Measurements from ENCODE around the gene GLTP.
"Not testable (repeated sequence)": the region's sequence is repeated elsewhere in the genome, so short reads cannot be mapped to it uniquely, and the experiment has no call there.

GLTP gene, protein sequence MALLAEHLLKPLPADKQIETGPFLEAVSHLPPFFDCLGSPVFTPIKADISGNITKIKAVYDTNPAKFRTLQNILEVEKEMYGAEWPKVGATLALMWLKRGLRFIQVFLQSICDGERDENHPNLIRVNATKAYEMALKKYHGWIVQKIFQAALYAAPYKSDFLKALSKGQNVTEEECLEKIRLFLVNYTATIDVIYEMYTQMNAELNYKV

DNA sequence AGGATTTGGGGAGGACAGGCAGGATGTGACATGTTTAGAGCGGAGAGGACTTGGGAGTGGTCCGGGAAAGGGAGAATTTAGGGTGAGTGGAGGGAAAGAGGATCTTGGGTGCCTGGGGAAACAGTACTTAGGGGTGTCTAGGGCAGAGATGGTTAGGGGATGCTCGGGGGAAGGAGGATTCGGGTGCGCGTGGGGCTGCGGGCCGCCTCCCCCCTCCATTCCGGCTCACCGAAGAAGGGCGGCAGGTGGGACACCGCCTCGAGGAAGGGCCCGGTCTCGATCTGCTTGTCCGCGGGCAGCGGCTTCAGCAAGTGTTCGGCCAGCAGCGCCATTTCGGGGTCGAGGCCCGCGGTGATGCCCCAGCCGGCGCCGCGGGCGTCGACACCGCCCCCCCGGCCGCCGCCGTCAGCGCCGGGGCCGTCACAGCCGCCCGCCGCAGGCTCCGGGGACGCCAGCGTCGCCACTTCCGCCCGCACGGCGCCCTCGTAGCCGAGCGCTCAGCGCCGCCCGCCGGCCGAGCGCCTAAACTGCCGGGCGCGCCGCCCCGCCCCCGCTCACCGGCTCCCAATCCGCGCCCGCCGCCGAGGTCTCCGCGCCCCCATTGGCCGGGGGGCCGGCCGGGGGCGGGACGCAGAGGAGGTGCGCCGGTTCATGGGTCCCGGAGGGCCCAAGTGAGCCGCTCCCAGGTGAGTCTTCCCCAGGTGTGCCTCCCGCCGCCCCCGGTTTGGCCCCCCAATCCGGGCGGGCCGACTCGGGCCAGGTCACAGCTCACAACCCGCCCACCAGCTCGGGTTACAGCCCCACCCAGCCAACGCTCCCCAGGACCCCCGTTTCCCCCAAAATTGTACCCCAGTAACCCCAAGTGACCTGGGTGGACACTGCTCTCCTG, at the start of gene GLTP:
Gene GLTP, minus strand, starts transcription at position 499 of the 889 bp plus-strand sequence. Its CDS starts 167 bp downstream, at position 332.
- Histone ChIP-seq H3K4me1 (ENCODE audit: low read length) (peaks cover 21% of the 10 kb centered on the region), H3F3A (ENCODE audit: insufficient read depth, low read length) (peaks cover 11% of the 10 kb centered on the region), H3K9me2 (replicated peaks; ENCODE audit: insufficient read depth, low read length) (no peaks in the 10 kb centered on the region), H3K4me2 (ENCODE audit: low read depth, low read length) (peak within 1 kb of the TSS; percentile 79), H3K9me3 (replicated peaks; ENCODE audit: insufficient read depth, low read length) (no peaks in the 10 kb centered on the region), H3K9ac (ENCODE audit: low read length) (peak within 1 kb of the TSS; percentile 60), H3K4me3 (ENCODE audit: low read length) (peak within 1 kb of the TSS; percentile 79), H3K36me3 (replicated peaks; ENCODE audit: insufficient read depth, low read length) (no peaks in the 10 kb centered on the region), H3K79me2 (ENCODE audit: low read length) (peaks cover 31% of the 10 kb centered on the region), H2AFZ (ENCODE audit: low read length) (peak within 1 kb of the TSS; percentile 53), H4K20me1 (ENCODE audit: insufficient read depth, low read length) (no peaks in the 10 kb centered on the region), H3K27me3 (replicated peaks; ENCODE audit: insufficient read depth, low read length) (no peaks in the 10 kb centered on the region), H3K27ac (ENCODE audit: low read length) (no peak within 1 kb of the TSS)
- DNase-seq, result peak; percentile 76
- no peak for TF ChIP-seq CTCF (IDR thresholded peaks at IDR 0.05; ENCODE audit: low read length)

DNA sequence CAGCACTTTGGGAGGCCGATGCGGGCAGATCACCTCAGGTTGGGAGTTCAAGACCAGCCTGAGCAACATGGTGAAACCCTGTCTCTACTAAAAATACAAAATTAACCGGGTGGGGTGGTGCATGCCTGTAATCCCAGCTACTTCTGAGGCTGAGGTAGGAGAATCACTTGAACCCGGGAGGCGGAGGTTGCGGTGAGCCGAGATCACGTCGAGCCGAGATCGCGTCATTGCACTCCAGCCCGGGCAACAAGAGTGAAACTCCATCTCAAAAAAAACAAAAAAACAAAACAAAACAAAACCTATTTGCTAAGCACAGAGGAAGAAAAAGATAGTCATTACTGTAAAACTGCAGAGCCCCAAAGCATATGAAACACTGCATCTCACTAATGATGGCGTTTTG, 49.0 kb upstream of the GLTP start:
- H3K4me1 ChIP-seq (ENCODE audit: low read length); H4K20me1 ChIP-seq (ENCODE audit: insufficient read depth, low read length); H3K27me3 ChIP-seq (replicated peaks; ENCODE audit: insufficient read depth, low read length); H3K36me3 ChIP-seq (replicated peaks; ENCODE audit: insufficient read depth, low read length); H3K9me3 ChIP-seq (replicated peaks; ENCODE audit: insufficient read depth, low read length); DNase-seq; H3K4me3 ChIP-seq (ENCODE audit: low read length); H3K4me2 ChIP-seq (ENCODE audit: low read depth, low read length); H3K27ac ChIP-seq (ENCODE audit: low read length); H3K9ac ChIP-seq (ENCODE audit: low read length); H3F3A ChIP-seq (ENCODE audit: insufficient read depth, low read length); H2AFZ ChIP-seq (ENCODE audit: low read length); H3K79me2 ChIP-seq (ENCODE audit: low read length); H3K9me2 ChIP-seq (replicated peaks; ENCODE audit: insufficient read depth, low read length): not testable (repeated sequence)

DNA sequence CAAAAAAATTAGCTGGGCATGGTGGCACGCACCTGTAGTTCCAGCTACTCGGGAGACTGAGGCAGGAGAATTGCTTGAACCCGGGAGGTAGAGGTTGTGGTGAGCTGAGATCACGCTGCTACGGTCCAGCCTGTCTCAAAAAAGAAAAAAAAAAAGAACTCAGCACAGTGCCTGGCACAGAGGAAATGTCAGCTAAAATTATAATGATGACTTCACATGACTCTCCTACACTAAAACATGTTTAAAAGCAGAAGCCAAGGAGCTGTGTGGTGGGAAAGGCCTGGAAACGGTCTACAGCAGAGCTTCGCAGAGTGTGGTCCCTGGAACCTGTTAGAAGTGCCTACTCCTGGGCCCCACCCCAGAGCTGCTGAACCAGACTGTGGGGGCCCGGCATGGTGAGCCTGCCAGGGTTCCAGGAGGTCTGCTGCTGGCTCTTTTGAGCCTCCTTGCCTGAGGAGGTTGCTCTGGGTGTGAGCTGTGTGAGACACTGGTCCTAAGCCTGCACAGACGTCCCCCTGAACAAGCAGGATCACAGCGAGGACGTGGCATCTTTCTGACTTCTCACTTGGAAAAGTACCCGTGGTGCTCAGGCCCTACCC, 47.8 kb upstream of the GLTP start:
- H3K9ac ChIP-seq (ENCODE audit: low read length), result no peak overlapping the region
- H3K79me2 ChIP-seq (ENCODE audit: low read length), result no peaks in the 10 kb centered on the region
- no peak overlapping the region for H3K4me3 ChIP-seq (ENCODE audit: low read length)
- H3K9me3 ChIP-seq (replicated peaks; ENCODE audit: insufficient read depth, low read length), result no peaks in the 10 kb centered on the region
- no peak overlapping the region for H2AFZ ChIP-seq (ENCODE audit: low read length)
- no peaks in the 10 kb centered on the region for H3K36me3 ChIP-seq (replicated peaks; ENCODE audit: insufficient read depth, low read length)
- no peaks in the 10 kb centered on the region for H3K27me3 ChIP-seq (replicated peaks; ENCODE audit: insufficient read depth, low read length)
- H3K9me2 ChIP-seq (replicated peaks; ENCODE audit: insufficient read depth, low read length), result no peaks in the 10 kb centered on the region
- H3K27ac ChIP-seq (ENCODE audit: low read length), result no peak overlapping the region
- H3K4me1 ChIP-seq (ENCODE audit: low read length), result no peaks in the 10 kb centered on the region
- no peak for DNase-seq
- no peak overlapping the region for H3K4me2 ChIP-seq (ENCODE audit: low read depth, low read length)
- no peaks in the 10 kb centered on the region for H3F3A ChIP-seq (ENCODE audit: insufficient read depth, low read length)
- TF ChIP-seq CTCF (IDR thresholded peaks at IDR 0.05; ENCODE audit: low read length) (no peak), EZH2 (optimal IDR thresholded peaks at IDR 0.05; ENCODE audit: low read depth, low read length) (no peak), EZH2phosphoT487 (IDR thresholded peaks at IDR 0.05; ENCODE audit: low read length) (no peak)
- H4K20me1 ChIP-seq (ENCODE audit: insufficient read depth, low read length), result no peaks in the 10 kb centered on the region

Measured in MM.1S (cell line).